Peyer's patch (tissue), 4 donors: Measurements from ENCODE around the gene BRD1.

ENCODE experiments used
- CTCF ChIP-seq, 6 experiments: fragments of 450-650 bp in 4 of 6; fragments of 200-600 bp in 2 of 6; sonication (generic) in 1 of 6; IDR thresholded peaks; one replicate each; pipeline ENCODE4 v1.5.1; 2017 to 2019; ENCODE audit warnings: antibody characterized with exemption in 6 of 6, mild to moderate bottlenecking in 3 of 6, moderate library complexity in 1 of 6
- POLR2A ChIP-seq, 2 donors: fragments of 450-650 bp; IDR thresholded peaks; one replicate each; pipeline ENCODE4 v1.5.1; 2017; ENCODE audit warnings: antibody characterized with exemption in 2 of 2, mild to moderate bottlenecking in 2 of 2, moderate library complexity in 2 of 2

- TF ChIP-seq POLR2A (IDR thresholded peaks at IDR 0.05) = no peak
- no peak for TF ChIP-seq CTCF (IDR thresholded peaks at IDR 0.05)
These were observed 33.8 kb downstream of the BRD1 start for GRCh38 chr22:49793871-49794270.
